ENCODE measurements around the gene RIPOR2.

The RIPOR2 gene

GRCh38 chr6:24905483-24905882 is 30.3 kb downstream of the RIPOR2 start:
- DNase-seq (ENCODE audit: extremely low read depth, low read depth): no peak
- TF ChIP-seq CTCF (IDR thresholded peaks at IDR 0.05; ENCODE audit: low read depth, low read length, missing control alignments): no peak
- H3K4me3 ChIP-seq (replicated peaks; ENCODE audit: low read depth, low read length): no peak overlapping the region

GRCh38 chr6:24903681-24904080 is 32.1 kb downstream of the RIPOR2 start:
- no peak for DNase-seq (ENCODE audit: extremely low read depth, low read depth)
- no peak overlapping the region for H3K4me3 ChIP-seq (replicated peaks; ENCODE audit: low read depth, low read length)
- no peak for TF ChIP-seq CTCF (IDR thresholded peaks at IDR 0.05; ENCODE audit: low read depth, low read length, missing control alignments)

GRCh38 chr6:24902782-24903181 is 33.0 kb downstream of the RIPOR2 start:
- no peak overlapping the region for H3K4me3 ChIP-seq (replicated peaks; ENCODE audit: low read depth, low read length)
- TF ChIP-seq CTCF (IDR thresholded peaks at IDR 0.05; ENCODE audit: low read depth, low read length, missing control alignments): no peak
- no peak for DNase-seq (ENCODE audit: extremely low read depth, low read depth)

- no peak for DNase-seq (ENCODE audit: extremely low read depth, low read depth)
- H3K4me3 ChIP-seq (replicated peaks; ENCODE audit: low read depth, low read length): no peak overlapping the region
- no peak for TF ChIP-seq CTCF (IDR thresholded peaks at IDR 0.05; ENCODE audit: low read depth, low read length, missing control alignments)
These were observed 33.9 kb downstream of the RIPOR2 start for GRCh38 chr6:24901698-24902328.

GRCh38 chr6:24900917-24901697 is 34.7 kb downstream of the RIPOR2 start:
- no peak overlapping the region for H3K4me3 ChIP-seq (replicated peaks; ENCODE audit: low read depth, low read length)
- DNase-seq (ENCODE audit: extremely low read depth, low read depth): no peak
- TF ChIP-seq CTCF (IDR thresholded peaks at IDR 0.05; ENCODE audit: low read depth, low read length, missing control alignments): no peak

GRCh38 chr6:24899997-24900325 is 35.8 kb downstream of the RIPOR2 start:
- TF ChIP-seq CTCF (IDR thresholded peaks at IDR 0.05; ENCODE audit: low read depth, low read length, missing control alignments): no peak
- DNase-seq (ENCODE audit: extremely low read depth, low read depth): no peak
- H3K4me3 ChIP-seq (replicated peaks; ENCODE audit: low read depth, low read length): no peak overlapping the region

Measured in HFF-Myc (cell line).